MCF 10A (cell line): ENCODE measurements around the gene ATOSB. TPM values are rescaled to one million over a fixed set of nuclear protein-coding genes. Genes with fewer than 3 reads are reported as not detected.

Experiments
- BruUV-seq: library from RNA; stranded (reverse); fragments of 400-500 nt; replicated peaks from 2 replicates; lab custom pipeline; 2021; lab: Mats Ljungman, UMichigan
- CTCF ChIA-PET: fragments of 300-600 bp; sonication (Branson Sonifier 250); formaldehyde crosslinking; extraction: SDS; loops from one replicate; lab custom pipeline; 2021; ENCODE audit warnings: antibody characterized with exemption, inconsistent platforms; lab: Yijun Ruan, JAX
- POLR2A ChIA-PET: fragments of 300-600, 350-650 bp; sonication (Branson Sonifier 250); formaldehyde crosslinking; extraction: SDS; loops from one replicate; lab custom pipeline; 2020; ENCODE audit warnings: antibody characterized with exemption, inconsistent platforms; lab: Yijun Ruan, JAX
- DNase-seq: peaks from one replicate; pipeline ENCODE4 v3.0.0-alpha.2; 2018; ENCODE audit not compliant: unreplicated experiment
- H3K27ac Mint-ChIP-seq: one replicate; pipeline ENCODE4 v1.8.0; 2022; ENCODE audit warnings: mild to moderate bottlenecking, low read depth, mixed read lengths; ENCODE audit not compliant: unreplicated experiment
- H3K27me3 Mint-ChIP-seq: one replicate; pipeline ENCODE4 v1.8.0; 2022; ENCODE audit warnings: mixed read lengths; ENCODE audit not compliant: insufficient read depth, unreplicated experiment
- H3K36me3 Mint-ChIP-seq: one replicate; pipeline ENCODE4 v1.8.0; 2022; ENCODE audit warnings: mild to moderate bottlenecking, moderate library complexity, mixed read lengths; ENCODE audit not compliant: insufficient read depth, unreplicated experiment
- H3K4me1 Mint-ChIP-seq: one replicate; pipeline ENCODE4 v1.8.0; 2022; ENCODE audit warnings: mixed read lengths; ENCODE audit not compliant: insufficient read depth, unreplicated experiment
- H3K4me3 Mint-ChIP-seq: one replicate; pipeline ENCODE4 v1.8.0; 2022; ENCODE audit warnings: mild to moderate bottlenecking, moderate library complexity, mixed read lengths; ENCODE audit not compliant: unreplicated experiment
- H3K9me3 Mint-ChIP-seq: one replicate; pipeline ENCODE4 v1.8.0; 2022; ENCODE audit warnings: mixed read lengths; ENCODE audit not compliant: unreplicated experiment
- CTCF ChIP-seq: fragments of 200-600 bp; IDR thresholded peaks from one replicate; pipeline ENCODE4 v1.8.0; 2022; ENCODE audit warnings: antibody characterized with exemption, mild to moderate bottlenecking; ENCODE audit not compliant: unreplicated experiment
- intact Hi-C: fragments of 100-400 bp; cut with micrococcal nuclease; formaldehyde crosslinking; loops from 2 replicates; pipeline ENCODE4 v1.14.1; 2022
- total RNA-seq: library from RNA; stranded (reverse); gene quantifications from 2 replicates; pipeline ENCODE4 v1.2.3, GENCODE V29; 2022

Gene ATOSB
- total RNA-seq, 1 experiment from 2014 or later: 26.0 TPM

DNA sequence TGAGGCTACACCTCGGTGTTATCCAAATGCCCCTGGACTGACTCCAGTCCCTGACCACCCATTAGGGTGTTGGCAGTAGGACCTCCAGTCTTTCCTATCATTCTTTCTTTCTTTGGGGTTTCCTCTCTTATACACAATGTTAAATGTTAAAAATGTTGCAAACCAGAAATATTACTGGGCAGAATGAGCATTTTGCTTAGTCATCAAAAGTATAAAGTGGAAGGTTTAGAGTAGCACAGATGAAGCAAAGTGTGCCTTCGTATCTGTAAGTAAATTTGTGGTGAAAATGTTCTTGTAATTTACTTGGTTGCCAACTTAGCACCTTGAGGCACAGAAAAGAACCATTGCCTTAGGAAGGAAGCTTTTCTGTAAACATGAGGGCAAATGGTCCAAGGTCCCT is 24.4 kb upstream of the ATOSB start:
- CTCF ChIA-PET: interaction anchor here (0.5 kb wide), 1 partner anchor 21 kb away, joined by 3 read pairs; no protein-coding TSS in a partner anchor
- H3K4me1 Mint-ChIP-seq: no peaks in the 10 kb centered on the region
- DNase-seq: no peak

GRCh38 chr9:35136866-35137265 is 21.2 kb upstream of the ATOSB start:
- intact Hi-C loops: no loop called here
- peaks cover 7% of the 10 kb centered on the region for H3K9me3 Mint-ChIP-seq
- ChIA-PET CTCF (interaction anchor here (0.7 kb wide), 1 partner anchor 461 kb away, joined by 5 read pairs; no protein-coding TSS in a partner anchor), POLR2A (interaction anchor here (0.6 to 2.5 kb wide), 2 partner anchors 25 to 261 kb away, joined by 3 to 10 read pairs; partner anchors contain the start of gene UNC13B)
- H3K36me3 Mint-ChIP-seq: no peaks in the 10 kb centered on the region
- no peak overlapping the region for H3K27ac Mint-ChIP-seq
- no peak overlapping the region for H3K4me3 Mint-ChIP-seq
- peak; percentile 35 for DNase-seq
- no peak for TF ChIP-seq CTCF
- H3K4me1 Mint-ChIP-seq: no peaks in the 10 kb centered on the region
- H3K27me3 Mint-ChIP-seq: no peaks in the 10 kb centered on the region
- no TSS peak for BruUV-seq

More for the DNA sequence above, 24.4 kb upstream of the ATOSB start:
- intact Hi-C loops: no loop called here
- Mint-ChIP-seq H3K27me3 (no peaks in the 10 kb centered on the region), H3K27ac (no peak overlapping the region), H3K9me3 (peaks cover 7% of the 10 kb centered on the region), H3K4me3 (no peak overlapping the region), H3K36me3 (no peaks in the 10 kb centered on the region)
- no peak for TF ChIP-seq CTCF
- BruUV-seq: no TSS peak
- POLR2A ChIA-PET: no interaction called here

DNA sequence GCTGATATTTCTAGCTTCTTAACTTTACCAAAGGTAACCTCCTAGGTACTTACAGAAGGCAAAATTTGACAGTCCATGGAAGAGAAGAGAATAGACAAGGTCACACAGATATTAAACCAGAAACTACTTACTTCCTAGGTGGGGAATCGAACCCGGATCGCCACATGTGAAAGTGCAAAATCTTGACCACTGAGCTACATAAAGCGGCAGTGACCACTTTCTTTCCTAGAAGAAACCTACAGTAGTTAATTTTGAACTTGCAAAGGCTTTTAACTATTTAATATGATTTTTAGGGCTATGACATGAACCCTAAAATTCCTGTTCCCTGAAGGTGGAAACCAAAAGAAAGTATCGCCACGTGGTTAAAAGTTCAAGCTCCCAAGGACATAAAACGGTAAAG is 20.3 kb upstream of the ATOSB start:
- Mint-ChIP-seq H3K36me3 (no peaks in the 10 kb centered on the region), H3K4me1 (no peaks in the 10 kb centered on the region), H3K9me3 (peaks cover 5% of the 10 kb centered on the region), H3K27me3 (no peaks in the 10 kb centered on the region), H3K4me3 (no peak overlapping the region), H3K27ac (no peak overlapping the region)
- ChIA-PET CTCF (interaction anchor here (0.6 to 1.3 kb wide), 3 partner anchors 29 to 123 kb away, joined by 3 to 6 read pairs (median 3); no protein-coding TSS in a partner anchor), POLR2A (interaction anchor here (2.5 kb wide), 1 partner anchor 26 kb away, joined by 10 read pairs; the partner anchor contains the start of gene UNC13B)
- intact Hi-C loops: no loop called here
- TF ChIP-seq CTCF: no peak
- DNase-seq: no peak
- BruUV-seq: no TSS peak

DNA sequence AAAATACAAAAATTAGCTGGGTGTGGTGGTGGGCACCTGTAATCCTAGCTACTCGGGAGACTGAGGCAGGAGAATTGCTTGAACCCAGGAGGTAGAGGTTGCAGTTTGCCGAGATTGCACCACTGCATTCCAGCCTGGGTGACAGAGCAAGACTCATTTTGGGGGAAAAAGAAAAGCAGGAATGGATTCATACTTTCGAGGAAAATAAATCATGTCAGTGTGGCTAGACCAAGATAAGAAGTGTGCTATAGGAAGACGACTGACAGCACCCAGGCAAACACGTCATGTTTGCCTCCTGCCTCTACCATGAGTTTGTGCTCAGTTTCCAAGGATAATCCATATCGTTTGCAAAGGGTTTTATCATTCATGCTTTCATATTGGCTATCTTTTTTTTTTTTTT is 19.3 kb upstream of the ATOSB start:
- intact Hi-C loops: no loop called here
- CTCF ChIA-PET: interaction anchor here (1.3 kb wide), 1 partner anchor 124 kb away, joined by 3 read pairs; no protein-coding TSS in a partner anchor
- Mint-ChIP-seq H3K27me3 (no peaks in the 10 kb centered on the region), H3K27ac (no peak overlapping the region), H3K9me3 (no peaks in the 10 kb centered on the region), H3K36me3 (no peaks in the 10 kb centered on the region), H3K4me3 (no peak overlapping the region), H3K4me1 (no peaks in the 10 kb centered on the region)
- DNase-seq: no peak
- TF ChIP-seq CTCF: no peak
- POLR2A ChIA-PET: interaction anchor here (0.5 to 2.5 kb wide), 2 partner anchors 17 to 27 kb away, joined by 4 to 10 read pairs; partner anchors contain the start of gene UNC13B
- BruUV-seq: no TSS peak
